WERI-Rb-1 (cell line): Measurements from ENCODE around the gene IZUMO4.

Source experiments
- DNase-seq: peaks from one replicate; pipeline ENCODE4 v3.0.0-alpha.2; 2020
- H3K27ac ChIP-seq: fragments of 250-450 bp; sonication (Bioruptor Pico); 2 replicates; pipeline ENCODE4 v1.5.1; 2020; ENCODE audit warnings: mild to moderate bottlenecking, moderate library complexity
- H3K27me3 ChIP-seq: fragments of 250-450 bp; sonication (Bioruptor Pico); 2 replicates; pipeline ENCODE4 v1.5.1; 2021; ENCODE audit warnings: mild to moderate bottlenecking, low read depth, moderate library complexity; ENCODE audit not compliant: insufficient read depth, severe bottlenecking
- H3K36me3 ChIP-seq: fragments of 250-450 bp; sonication (Bioruptor Pico); 2 replicates; pipeline ENCODE4 v1.5.1; 2020; ENCODE audit warnings: mild to moderate bottlenecking, moderate library complexity
- H3K4me3 ChIP-seq: 2 replicates; pipeline ENCODE4 v1.5.1; 2011; ENCODE audit warnings: low read depth, mild to moderate bottlenecking, control low read depth, low read length
- H3K9me3 ChIP-seq: fragments of 250-450 bp; sonication (Bioruptor Pico); 2 replicates; pipeline ENCODE4 v1.5.1; 2021; ENCODE audit warnings: mild to moderate bottlenecking, moderate library complexity; ENCODE audit not compliant: severe bottlenecking
- TF ChIP-seq, protein P1 (sequence below): IDR thresholded peaks from 2 replicates; pipeline ENCODE4 v1.5.1; 2011; ENCODE audit warnings: low read depth, mild to moderate bottlenecking, control low read depth, inconsistent platforms, low read length

The IZUMO4 gene

DNA sequence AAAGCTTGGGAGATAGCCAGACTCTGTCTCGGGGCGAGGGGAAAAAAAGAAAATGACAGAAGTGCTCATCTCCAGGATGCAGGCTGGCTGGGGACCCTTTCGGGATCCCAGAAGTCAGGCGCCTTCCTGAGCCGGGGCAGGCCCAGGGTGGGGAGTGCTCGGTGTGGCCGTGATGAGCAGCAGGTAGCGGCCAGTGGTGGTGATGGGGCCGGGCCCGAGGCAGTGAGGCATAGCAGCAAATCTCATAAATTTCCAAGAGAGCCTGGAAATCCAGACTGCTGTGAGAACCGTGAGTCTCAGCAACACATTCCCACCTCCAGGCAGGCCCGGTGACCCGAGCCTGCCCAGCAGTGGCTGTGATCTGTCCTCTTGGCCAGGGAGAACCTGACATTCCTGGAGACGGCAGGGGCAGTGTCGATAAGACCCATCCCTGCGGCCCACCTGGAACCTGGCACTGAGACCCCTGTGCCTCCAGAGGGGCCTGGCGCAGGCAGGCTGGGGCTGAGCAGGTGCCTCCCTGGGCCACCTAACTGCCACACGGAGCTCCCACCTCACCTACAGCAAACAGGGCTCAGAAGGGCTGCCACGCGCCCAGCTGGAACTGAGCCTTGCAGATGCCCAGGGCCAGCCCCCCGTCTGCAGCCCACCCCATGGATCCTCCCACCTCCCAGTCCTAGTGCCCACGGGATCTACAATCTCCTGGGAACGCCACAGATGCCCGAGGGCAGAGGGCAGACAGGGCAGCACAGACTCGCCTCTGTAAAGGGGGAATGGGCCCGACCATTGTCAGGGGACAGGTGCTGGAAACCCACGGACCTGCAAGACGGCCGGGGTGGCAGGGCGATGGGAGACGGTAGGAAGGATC, 23.4 kb downstream of the IZUMO4 start:
- Histone ChIP-seq H3K27me3 (no peaks in the 10 kb centered on the region), H3K9me3 (no peaks in the 10 kb centered on the region), H3K4me3 (no peak overlapping the region), H3K27ac (no peak overlapping the region), H3K36me3 (peaks cover 90% of the 10 kb centered on the region)
- DNase-seq = no peak
- TF ChIP-seq, protein P1, sequence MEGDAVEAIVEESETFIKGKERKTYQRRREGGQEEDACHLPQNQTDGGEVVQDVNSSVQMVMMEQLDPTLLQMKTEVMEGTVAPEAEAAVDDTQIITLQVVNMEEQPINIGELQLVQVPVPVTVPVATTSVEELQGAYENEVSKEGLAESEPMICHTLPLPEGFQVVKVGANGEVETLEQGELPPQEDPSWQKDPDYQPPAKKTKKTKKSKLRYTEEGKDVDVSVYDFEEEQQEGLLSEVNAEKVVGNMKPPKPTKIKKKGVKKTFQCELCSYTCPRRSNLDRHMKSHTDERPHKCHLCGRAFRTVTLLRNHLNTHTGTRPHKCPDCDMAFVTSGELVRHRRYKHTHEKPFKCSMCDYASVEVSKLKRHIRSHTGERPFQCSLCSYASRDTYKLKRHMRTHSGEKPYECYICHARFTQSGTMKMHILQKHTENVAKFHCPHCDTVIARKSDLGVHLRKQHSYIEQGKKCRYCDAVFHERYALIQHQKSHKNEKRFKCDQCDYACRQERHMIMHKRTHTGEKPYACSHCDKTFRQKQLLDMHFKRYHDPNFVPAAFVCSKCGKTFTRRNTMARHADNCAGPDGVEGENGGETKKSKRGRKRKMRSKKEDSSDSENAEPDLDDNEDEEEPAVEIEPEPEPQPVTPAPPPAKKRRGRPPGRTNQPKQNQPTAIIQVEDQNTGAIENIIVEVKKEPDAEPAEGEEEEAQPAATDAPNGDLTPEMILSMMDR = no peak

DNA sequence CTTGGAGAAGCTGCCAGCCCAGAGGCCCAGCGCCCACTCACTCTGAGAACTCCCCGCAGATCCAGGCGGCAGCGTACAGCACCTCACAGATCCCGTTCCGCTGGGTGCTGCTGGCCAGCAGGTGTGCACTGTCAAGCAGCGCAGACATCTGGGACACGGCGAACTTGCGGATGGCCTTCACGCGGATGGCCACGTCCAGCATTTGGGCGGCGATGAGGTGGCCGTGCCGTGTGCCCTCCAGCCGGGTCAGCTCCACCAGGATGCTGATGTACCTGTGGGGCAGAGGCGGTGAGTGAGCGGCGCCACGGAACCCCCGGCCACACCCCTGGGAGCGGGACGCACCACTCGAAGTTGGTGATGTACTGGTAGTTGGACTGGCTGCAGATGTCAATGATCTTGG, 24.1 kb downstream of the IZUMO4 start:
- H3K27ac ChIP-seq = no peak overlapping the region
- peaks cover 86% of the 10 kb centered on the region for H3K36me3 ChIP-seq
- H3K27me3 ChIP-seq = no peaks in the 10 kb centered on the region
- DNase-seq = no peak
- TF ChIP-seq, protein P1 = no peak
- H3K4me3 ChIP-seq = no peak overlapping the region
- H3K9me3 ChIP-seq = no peaks in the 10 kb centered on the region

DNA sequence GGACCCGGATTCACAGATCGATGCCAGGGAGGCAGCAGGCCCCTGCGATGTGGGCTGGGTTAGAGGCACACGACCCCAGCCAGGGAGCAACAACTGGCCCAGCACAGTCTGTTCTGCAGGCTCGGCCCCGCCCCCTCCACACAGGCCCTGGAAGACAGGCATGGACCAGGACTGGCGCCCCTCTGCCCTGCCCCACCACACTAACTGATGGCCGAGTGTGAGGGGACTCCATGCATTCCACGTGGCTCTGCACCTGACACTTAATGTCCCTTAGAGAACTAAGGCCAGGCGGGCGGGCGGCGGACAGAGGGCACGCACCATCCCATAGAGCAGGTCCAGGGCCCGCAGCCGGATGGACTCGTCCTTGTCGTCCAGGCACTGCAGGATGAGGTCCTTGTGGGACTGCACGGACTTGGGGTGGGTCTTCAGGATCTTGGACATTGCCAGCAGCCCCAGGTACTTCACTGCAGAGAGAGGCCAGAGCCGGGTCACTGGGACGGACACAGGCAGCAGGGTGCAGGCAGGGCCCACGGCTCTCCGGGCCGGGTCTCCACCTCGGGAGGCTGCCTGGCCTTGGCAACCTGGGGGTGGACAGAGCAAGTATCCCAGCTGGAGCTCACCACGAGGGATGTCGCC, 24.8 kb downstream of the IZUMO4 start:
- no peaks in the 10 kb centered on the region for H3K9me3 ChIP-seq
- TF ChIP-seq, protein P1 = no peak
- no peak overlapping the region for H3K4me3 ChIP-seq
- no peak for DNase-seq
- peaks cover 83% of the 10 kb centered on the region for H3K36me3 ChIP-seq
- H3K27ac ChIP-seq = no peak overlapping the region
- no peaks in the 10 kb centered on the region for H3K27me3 ChIP-seq

DNA sequence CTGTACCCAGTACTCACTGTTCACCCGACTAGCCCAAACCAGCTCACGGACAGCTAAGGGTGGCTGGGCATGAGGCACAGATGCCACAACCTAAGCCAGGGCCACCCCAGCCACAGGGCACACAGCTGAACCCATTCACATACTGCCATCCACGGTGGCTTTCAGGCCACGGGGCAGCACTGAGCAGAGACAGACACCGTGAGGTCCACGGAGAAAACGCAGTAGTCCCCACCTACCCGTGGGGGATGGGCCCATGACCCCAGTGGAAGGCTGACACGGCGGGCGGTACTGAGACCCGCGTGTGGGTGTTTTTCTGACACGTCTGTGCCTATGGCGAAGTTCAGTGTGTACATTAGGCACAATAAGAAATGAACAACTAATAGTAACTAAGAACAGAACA, 25.5 kb downstream of the IZUMO4 start:
- Histone ChIP-seq H3K4me3 (no peak overlapping the region), H3K36me3 (peaks cover 83% of the 10 kb centered on the region)

DNA sequence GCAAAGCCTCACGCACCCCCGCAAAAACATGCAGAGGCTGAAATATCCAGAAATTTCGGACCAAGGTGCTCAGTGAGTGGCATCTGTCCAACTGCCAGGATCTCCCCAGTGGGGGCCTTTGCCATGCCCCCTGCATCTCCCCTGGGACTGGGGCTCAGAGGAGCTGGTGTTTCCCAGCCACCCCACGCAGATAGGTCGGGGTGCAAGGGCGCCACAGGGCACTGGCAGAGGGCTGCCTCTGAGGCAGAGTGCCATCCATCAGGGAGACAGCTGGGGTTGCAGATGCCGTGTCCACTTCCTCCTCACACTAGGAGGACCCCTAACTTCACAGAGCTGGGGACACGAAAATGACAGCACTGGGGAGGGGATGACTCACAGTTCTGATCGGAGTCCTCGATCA, 26.3 kb downstream of the IZUMO4 start:
- no peak overlapping the region for H3K27ac ChIP-seq
- H3K36me3 ChIP-seq = peaks cover 83% of the 10 kb centered on the region
- no peaks in the 10 kb centered on the region for H3K27me3 ChIP-seq
- H3K9me3 ChIP-seq = no peaks in the 10 kb centered on the region
- TF ChIP-seq, protein P1 = no peak
- H3K4me3 ChIP-seq = no peak overlapping the region
- DNase-seq = no peak

More for the DNA sequence above, 25.5 kb downstream of the IZUMO4 start:
- TF ChIP-seq, protein P1 = no peak
- DNase-seq = no peak
- no peaks in the 10 kb centered on the region for H3K9me3 ChIP-seq
- H3K27me3 ChIP-seq = no peaks in the 10 kb centered on the region
- H3K27ac ChIP-seq = no peak overlapping the region
